IMR-90 (cell line): Measurements from ENCODE around the gene HPCAL4.

ENCODE experiments used
- BHLHE40 ChIP-seq: fragments of 150-350 bp; IDR thresholded peaks from 2 replicates; pipeline ENCODE4 v1.6.1; 2016; ENCODE audit warnings: mild to moderate bottlenecking, low read depth, low read length
- CTCF ChIP-seq: conservative IDR thresholded peaks from 2 replicates; pipeline ENCODE4 v1.5.1; 2012; ENCODE audit warnings: mild to moderate bottlenecking, low read depth, low read length, improper control_type of control experiment
- ELK1 ChIP-seq: fragments of 150-350 bp; IDR thresholded peaks from 2 replicates; pipeline ENCODE4 v1.6.1; 2016; ENCODE audit warnings: low read depth, mild to moderate bottlenecking, low read length, moderate library complexity, borderline replicate concordance
- FOS ChIP-seq: fragments of 150-350 bp; IDR thresholded peaks from 2 replicates; pipeline ENCODE4 v1.6.1; 2016; ENCODE audit warnings: low read depth, low read length
- MAZ ChIP-seq: IDR thresholded peaks from 2 replicates; pipeline ENCODE4 v1.6.1; 2012; ENCODE audit warnings: low read depth, mild to moderate bottlenecking, low read length, improper control_type of control experiment, moderate library complexity, borderline replicate concordance
- MXI1 ChIP-seq: IDR thresholded peaks from 2 replicates; pipeline ENCODE4 v1.6.1; 2012; ENCODE audit warnings: low read depth, mild to moderate bottlenecking, low read length, moderate library complexity, borderline replicate concordance
- NFE2L2 ChIP-seq: fragments of 150-350 bp; IDR thresholded peaks from 2 replicates; pipeline ENCODE4 v1.6.1; 2016; ENCODE audit warnings: low read depth, mild to moderate bottlenecking, low read length
- POLR2A ChIP-seq: IDR thresholded peaks from 2 replicates; pipeline ENCODE4 v1.6.1; 2012; ENCODE audit warnings: mild to moderate bottlenecking, low read depth, low read length
- RAD21 ChIP-seq: IDR thresholded peaks from 2 replicates; pipeline ENCODE4 v1.6.1; 2012; ENCODE audit warnings: low read length, improper control_type of control experiment
- RCOR1 ChIP-seq: IDR thresholded peaks from 2 replicates; pipeline ENCODE4 v1.6.1; 2012; ENCODE audit warnings: mild to moderate bottlenecking, low read length, improper control_type of control experiment; ENCODE audit not compliant: insufficient replicate concordance
- SMC3 ChIP-seq: fragments of 150-350 bp; IDR thresholded peaks from 2 replicates; pipeline ENCODE4 v1.6.1; 2016; ENCODE audit warnings: low read depth, mild to moderate bottlenecking, antibody characterized with exemption, low read length, moderate library complexity
- USF2 ChIP-seq: fragments of 150-350 bp; IDR thresholded peaks from 2 replicates; pipeline ENCODE4 v1.6.1; 2017; ENCODE audit warnings: mild to moderate bottlenecking, antibody characterized with exemption, low read length, low read depth

DNA sequence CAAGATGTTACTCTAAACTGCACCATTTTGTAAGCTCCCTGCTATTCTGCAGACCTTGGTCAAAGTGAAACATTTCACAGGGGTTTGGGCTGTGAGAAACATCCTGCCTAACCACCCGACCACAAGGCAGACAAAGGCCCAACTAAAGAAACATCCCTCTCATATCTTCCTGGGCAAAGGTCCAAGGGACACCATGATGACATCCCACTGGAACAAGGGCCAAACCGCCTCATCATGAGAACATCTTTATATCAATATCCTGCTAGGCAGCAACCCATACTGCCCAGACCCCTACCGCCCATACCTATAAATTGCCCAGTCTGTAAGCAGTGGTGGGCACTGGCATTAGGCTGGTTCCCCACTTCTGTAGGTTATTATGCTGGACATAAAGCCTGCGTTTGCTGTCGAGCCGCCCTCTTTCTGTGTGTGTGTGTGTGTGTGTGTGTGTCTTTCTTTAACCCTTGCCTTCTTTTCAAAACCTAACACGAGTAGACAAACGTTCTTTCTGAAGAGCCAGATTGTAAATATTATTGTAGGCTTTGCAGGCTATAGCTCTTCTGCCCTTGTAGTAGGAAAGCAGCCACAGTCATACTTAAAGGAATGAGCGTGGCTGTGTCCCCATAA lies 46.4 kb upstream of the HPCAL4 start:
- TF ChIP-seq FOS (no peak), CTCF (no peak), BHLHE40 (no peak), POLR2A (no peak), MAZ (no peak), MXI1 (no peak), USF2 (no peak), RCOR1 (no peak), RAD21 (no peak), ELK1 (no peak), NFE2L2 (no peak), SMC3 (no peak)
